Tongue (tissue), 2 donors: ENCODE data around the gene SNAPC5. TPM values are rescaled to one million over a fixed set of nuclear protein-coding genes. Genes with fewer than 3 reads are reported as not detected.
A peak's percentile ranks its signal among the peaks of the same experiment; 100 is the strongest.
"Not testable (repeated sequence)": the region's sequence is repeated elsewhere in the genome, so short reads cannot be mapped to it uniquely, and the experiment has no call there.

Source experiments
- DNase-seq: peaks from one replicate; pipeline ENCODE4 v3.0.0-alpha.2; 2015
- total RNA-seq: library from RNA; depleted of rRNA; stranded (reverse); fragments of >200 nt; gene quantifications from one replicate; pipeline ENCODE4 v1.2.3, GENCODE V29; 2014

SNAPC5 gene
- total RNA-seq: 22.8 TPM

- DNase-seq: peak; percentile 97
Measured at GRCh38 chr15:66497502-66498455, at the start of gene SNAPC5. Gene SNAPC5 (minus strand): TSS chr15:66497762. CDS start chr15:66497731, 31 bp downstream.

GRCh38 chr15:66545255-66545654, 47.7 kb upstream of the SNAPC5 start:
- no peak for DNase-seq

DNA sequence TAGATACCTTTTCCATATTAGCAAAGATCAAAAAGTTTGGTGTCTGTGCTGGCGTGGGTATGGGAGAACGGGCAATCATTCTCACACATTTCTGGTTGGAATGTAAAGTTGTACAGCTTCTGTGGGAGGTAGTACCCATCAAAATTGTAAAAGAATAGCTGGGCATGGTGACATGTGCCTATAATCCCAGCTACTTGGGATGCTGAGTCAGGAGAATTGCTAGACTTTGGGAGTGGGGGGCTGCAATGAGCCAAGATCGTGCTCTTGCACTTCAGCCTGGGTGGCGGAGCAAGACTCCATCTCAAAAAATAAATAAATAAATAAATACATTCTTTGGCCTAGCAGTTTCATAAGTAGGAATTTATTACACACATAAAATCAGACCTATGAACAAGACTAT, 45.3 kb upstream of the SNAPC5 start:
- no peak for DNase-seq

DNA sequence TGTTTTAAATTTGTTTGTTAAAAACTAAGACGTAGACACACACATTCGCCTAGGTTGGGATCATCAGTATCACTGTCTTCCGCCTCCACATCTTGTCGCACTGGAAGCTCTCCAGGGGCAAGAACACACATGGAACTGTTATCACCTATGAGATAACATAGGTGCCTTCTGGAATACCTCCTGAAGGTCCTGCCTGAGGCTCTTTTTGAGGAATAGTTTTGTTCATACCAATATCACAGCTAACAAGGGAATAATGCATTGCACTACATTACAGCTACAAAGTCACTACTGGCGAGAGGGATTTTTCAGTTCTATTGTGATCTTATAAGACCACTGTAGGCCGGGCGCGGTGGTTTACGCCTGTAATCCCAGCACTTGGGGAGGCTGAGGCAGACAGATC, 37.5 kb upstream of the SNAPC5 start:
- DNase-seq: no peak

DNA sequence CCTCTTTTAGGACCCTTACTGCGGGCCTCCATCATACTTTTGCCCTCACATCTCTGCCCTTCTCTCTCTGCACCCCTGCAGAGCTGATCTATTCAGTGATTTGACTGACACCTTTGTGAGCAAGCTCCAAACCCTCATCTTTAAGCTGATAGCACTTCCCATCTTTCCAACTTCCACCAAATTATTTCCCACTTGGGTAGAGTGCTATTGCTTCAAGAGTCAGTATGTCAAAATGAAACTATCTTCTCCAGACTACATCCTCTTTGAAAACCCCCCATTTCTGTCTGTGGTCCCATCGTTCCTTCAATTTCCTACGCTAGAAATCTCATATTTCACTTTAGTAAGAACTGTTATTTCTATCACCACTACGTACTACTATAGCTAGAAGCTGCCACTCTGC, 27.3 kb upstream of the SNAPC5 start:
- no peak for DNase-seq

DNA sequence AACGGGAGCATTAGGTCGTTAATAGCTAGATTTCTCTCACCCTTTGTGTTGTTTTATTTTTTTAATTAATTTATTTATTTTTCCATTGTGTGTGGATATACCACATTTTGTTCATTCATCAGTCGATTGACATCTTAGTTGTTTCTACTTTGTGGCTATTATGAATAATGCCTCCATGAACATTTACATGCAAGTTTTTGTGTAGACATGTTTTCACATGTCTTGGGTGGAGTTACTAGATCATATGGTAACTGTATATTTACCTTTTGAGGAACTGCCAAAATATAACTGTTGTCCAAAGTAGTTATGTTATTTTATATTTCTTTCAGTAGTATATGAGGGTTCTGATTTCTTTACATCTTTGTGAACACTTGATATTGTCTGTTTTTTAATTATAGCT, 26.4 kb upstream of the SNAPC5 start:
- no peak for DNase-seq

GRCh38 chr15:66515901-66516322, 18.4 kb upstream of the SNAPC5 start:
- no peak for DNase-seq

- no peak for DNase-seq
Measured at GRCh38 chr15:66514586-66514985, 17.0 kb upstream of the SNAPC5 start.

GRCh38 chr15:66508293-66508883, 10.8 kb upstream of the SNAPC5 start:
- no peak for DNase-seq

DNA sequence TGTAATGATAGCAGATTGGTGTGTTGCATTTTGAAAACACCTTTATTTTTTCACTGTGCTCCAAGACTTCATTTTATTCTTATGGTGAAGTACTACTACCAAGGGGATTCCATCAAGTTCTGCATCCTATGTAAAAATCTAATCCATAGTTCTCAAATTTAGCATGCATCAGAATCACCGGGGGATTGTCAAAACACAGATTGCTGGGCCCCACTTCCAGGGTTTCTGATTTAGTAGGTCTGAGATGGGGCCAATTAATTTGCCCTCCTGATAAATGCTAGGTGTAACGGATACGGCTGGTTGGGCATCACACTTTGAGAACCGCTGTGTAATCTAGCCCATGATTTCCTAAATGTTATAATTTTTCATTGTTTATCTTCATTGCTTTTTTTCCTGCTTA, 8.3 kb upstream of the SNAPC5 start:
- DNase-seq: no peak

GRCh38 chr15:66505430-66505811, 7.9 kb upstream of the SNAPC5 start:
- no peak for DNase-seq

- peak; percentile 89 for DNase-seq
Measured at GRCh38 chr15:66504563-66505429, 7.2 kb upstream of the SNAPC5 start, which contains the start of the genes RPL4 and ZWILCH. Gene RPL4 (minus strand): TSS chr15:66504855. CDS start chr15:66504790, 65 bp downstream. Gene ZWILCH (plus strand): TSS chr15:66505326. CDS start chr15:66505339, 13 bp downstream.

- DNase-seq: no peak
Measured at GRCh38 chr15:66503780-66504562, 6.4 kb upstream of the SNAPC5 start.

DNA sequence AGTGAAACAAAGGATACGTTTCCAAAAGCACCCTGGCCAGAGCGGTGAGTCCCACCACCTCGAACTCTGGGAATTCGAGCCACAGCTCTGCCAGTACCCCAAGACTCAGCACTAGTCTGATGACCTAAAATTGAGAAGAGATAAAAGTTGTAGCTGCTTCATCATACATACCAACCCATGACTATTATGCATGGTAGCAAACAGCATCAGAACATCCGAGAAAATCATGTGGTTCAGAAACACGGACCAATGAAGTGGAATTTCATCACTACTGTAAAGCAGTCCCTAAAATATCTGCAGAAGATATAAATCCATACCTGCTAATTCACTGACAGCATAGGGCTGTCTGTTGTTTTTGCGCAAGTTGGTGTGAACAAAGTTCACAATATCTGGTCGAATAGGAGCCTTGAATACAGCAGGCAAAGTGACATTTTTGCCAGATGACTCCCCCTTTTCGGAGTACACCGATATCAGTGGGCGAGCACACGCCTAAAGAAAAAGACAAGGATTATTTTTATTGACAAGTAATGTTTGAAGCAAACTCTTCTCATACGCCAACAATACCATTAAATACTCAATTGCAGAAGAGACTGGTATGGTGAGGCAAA, 5.6 kb upstream of the SNAPC5 start:
- DNase-seq: not testable (repeated sequence)

- no peak for DNase-seq
Measured at GRCh38 chr15:66502491-66502890, 4.9 kb upstream of the SNAPC5 start.

GRCh38 chr15:66500346-66500745, 2.8 kb upstream of the SNAPC5 start:
- DNase-seq: not testable (repeated sequence)

DNA sequence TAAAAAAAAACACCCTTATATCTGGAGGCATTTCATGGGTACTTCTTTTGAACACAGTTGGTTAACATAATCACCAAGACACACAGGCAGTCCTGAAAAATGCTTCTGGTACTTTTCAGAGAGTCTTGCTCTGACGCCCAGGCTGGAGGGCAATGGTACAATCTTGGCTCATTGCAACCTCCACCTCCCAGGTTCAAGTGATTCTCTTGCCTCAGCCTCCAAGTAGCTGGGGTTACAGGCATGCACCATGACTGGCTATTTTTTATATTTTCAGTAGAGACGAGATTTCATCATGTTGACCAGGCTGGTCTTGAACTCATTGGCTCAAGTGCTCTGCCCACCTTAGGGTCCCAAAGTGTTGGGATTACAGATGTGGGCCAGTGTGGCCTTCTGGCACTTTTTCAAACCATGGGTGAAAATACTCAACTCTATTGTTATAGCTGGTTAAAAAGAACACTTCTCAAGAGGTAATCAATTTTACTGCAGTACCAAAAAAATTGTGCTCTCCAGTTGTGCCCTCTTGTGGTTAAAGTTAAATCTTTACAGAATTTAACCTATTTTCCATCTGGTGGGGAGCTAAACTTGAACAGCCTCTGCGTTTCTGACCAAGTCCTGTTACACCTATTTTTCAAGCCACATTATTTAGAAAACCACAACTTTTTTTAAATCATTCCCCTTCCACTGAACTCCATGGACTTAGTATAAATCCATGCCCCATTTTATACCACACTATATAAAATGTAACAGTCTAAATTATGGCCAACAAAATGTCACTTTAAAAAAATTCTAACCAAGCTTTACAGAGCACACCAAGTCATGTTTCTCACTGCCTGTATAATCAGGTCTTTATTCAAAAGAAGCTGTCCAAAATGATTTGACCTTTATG, 1.2 kb upstream of the SNAPC5 start:
- DNase-seq: peak; percentile 55

- DNase-seq: no peak
Measured at GRCh38 chr15:66496951-66497501, 536 bp downstream of the SNAPC5 start.

- no peak for DNase-seq
Measured at GRCh38 chr15:66494262-66494661, 3.3 kb downstream of the SNAPC5 start.

GRCh38 chr15:66491846-66492245, 5.7 kb downstream of the SNAPC5 start:
- no peak for DNase-seq
